GM23338 (cell line): ENCODE measurements around the gene RAB31.

Experiments used
- CREB1 ChIP-seq: fragments of 250-450 bp; sonication (Bioruptor Pico); IDR thresholded peaks from 2 replicates; pipeline ENCODE4 v1.5.0; 2020; ENCODE audit warnings: low read depth, mild to moderate bottlenecking, moderate library complexity
- CTCF ChIP-seq, 2 experiments: fragments of 200-600 bp in 1 of 2; sonication (generic) in 1 of 2; conservative IDR thresholded peaks; 2 replicates each; pipeline versions ENCODE4 v1.5.1 to v1.6.1; 2016 to 2017; ENCODE audit warnings: antibody characterized with exemption in 2 of 2, low read depth in 2 of 2, mild to moderate bottlenecking in 2 of 2, moderate library complexity in 1 of 2
- ETS1 ChIP-seq: IDR thresholded peaks from 2 replicates; pipeline ENCODE4 v1.6.1; 2016; ENCODE audit warnings: antibody characterized with exemption
- EZH2 ChIP-seq: fragments of 200-600 bp; sonication (generic); IDR thresholded peaks from one replicate; pipeline ENCODE4 v1.8.0; 2017; ENCODE audit warnings: antibody characterized with exemption, mild to moderate bottlenecking, low read depth; ENCODE audit not compliant: unreplicated experiment
- EZH2phosphoT487 ChIP-seq: fragments of 200-600 bp; sonication (generic); IDR thresholded peaks from one replicate; pipeline ENCODE4 v1.8.1; 2018; ENCODE audit warnings: antibody characterized with exemption; ENCODE audit not compliant: unreplicated experiment
- JUNB ChIP-seq: IDR thresholded peaks from one replicate; pipeline ENCODE4 v1.6.1; 2016; ENCODE audit warnings: antibody characterized with exemption; ENCODE audit not compliant: unreplicated experiment
- NANOG ChIP-seq: IDR thresholded peaks from 2 replicates; pipeline ENCODE4 v1.6.1; 2016; ENCODE audit warnings: antibody characterized with exemption, borderline replicate concordance
- POLR2AphosphoS5 ChIP-seq: IDR thresholded peaks from 2 replicates; pipeline ENCODE4 v1.6.1; 2016; ENCODE audit warnings: antibody characterized with exemption, low read depth
- STAT1 ChIP-seq: IDR thresholded peaks from one replicate; pipeline ENCODE4 v1.6.1; 2016; ENCODE audit warnings: antibody characterized with exemption; ENCODE audit not compliant: unreplicated experiment
- ZNF114 ChIP-seq: fragments of 250-450 bp; sonication (Bioruptor Pico); IDR thresholded peaks from 2 replicates; pipeline ENCODE4 v1.5.0; 2020; ENCODE audit warnings: mild to moderate bottlenecking, moderate library complexity
- ZNF331 ChIP-seq: fragments of 250-450 bp; sonication (Bioruptor Pico); IDR thresholded peaks from 2 replicates; pipeline ENCODE4 v1.5.0; 2020; ENCODE audit warnings: low read depth, mild to moderate bottlenecking, moderate library complexity
- TF ChIP-seq, protein P1 (sequence below): IDR thresholded peaks from one replicate; pipeline ENCODE4 v1.6.1; 2018; ENCODE audit warnings: antibody characterized with exemption; ENCODE audit not compliant: unreplicated experiment

DNA sequence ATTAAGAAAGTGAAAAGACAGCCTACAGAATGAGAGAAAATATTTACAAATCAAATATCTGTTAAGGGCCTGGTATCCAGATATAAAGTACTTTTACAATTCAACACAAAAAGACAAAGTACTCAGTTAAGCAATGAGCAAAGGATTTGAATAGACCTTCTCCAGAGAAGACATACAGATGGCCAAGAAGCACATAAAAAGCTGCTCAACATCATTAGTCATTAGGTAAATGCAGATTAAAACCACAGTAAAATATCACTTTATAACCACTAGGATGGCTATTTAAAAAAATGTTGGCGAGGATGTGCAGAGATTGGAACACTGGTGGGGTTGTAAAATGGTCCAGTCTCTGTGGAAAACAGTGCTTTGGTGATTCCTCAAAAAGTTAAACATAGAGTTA lies 38.9 kb downstream of the RAB31 start:
- TF ChIP-seq CTCF (conservative IDR thresholded peaks at IDR 0.05; ENCODE audit: low read depth in 2 of 2) (no peak), EZH2 (no peak), POLR2AphosphoS5 (no peak), CREB1 (no peak), EZH2phosphoT487 (no peak), JUNB (no peak), ETS1 (no peak), NANOG (no peak), ZNF331 (CRISPR knock-in tag) (no peak), STAT1 (no peak), ZNF114 (CRISPR knock-in tag) (no peak)
- TF ChIP-seq, protein P1, sequence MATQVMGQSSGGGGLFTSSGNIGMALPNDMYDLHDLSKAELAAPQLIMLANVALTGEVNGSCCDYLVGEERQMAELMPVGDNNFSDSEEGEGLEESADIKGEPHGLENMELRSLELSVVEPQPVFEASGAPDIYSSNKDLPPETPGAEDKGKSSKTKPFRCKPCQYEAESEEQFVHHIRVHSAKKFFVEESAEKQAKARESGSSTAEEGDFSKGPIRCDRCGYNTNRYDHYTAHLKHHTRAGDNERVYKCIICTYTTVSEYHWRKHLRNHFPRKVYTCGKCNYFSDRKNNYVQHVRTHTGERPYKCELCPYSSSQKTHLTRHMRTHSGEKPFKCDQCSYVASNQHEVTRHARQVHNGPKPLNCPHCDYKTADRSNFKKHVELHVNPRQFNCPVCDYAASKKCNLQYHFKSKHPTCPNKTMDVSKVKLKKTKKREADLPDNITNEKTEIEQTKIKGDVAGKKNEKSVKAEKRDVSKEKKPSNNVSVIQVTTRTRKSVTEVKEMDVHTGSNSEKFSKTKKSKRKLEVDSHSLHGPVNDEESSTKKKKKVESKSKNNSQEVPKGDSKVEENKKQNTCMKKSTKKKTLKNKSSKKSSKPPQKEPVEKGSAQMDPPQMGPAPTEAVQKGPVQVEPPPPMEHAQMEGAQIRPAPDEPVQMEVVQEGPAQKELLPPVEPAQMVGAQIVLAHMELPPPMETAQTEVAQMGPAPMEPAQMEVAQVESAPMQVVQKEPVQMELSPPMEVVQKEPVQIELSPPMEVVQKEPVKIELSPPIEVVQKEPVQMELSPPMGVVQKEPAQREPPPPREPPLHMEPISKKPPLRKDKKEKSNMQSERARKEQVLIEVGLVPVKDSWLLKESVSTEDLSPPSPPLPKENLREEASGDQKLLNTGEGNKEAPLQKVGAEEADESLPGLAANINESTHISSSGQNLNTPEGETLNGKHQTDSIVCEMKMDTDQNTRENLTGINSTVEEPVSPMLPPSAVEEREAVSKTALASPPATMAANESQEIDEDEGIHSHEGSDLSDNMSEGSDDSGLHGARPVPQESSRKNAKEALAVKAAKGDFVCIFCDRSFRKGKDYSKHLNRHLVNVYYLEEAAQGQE, result no peak
